Raji (cell line): ENCODE results near the gene RMRP.

ENCODE experiments used
- POLR2A ChIP-seq: IDR thresholded peaks from 2 replicates; pipeline ENCODE4 v1.6.1; 2011; ENCODE audit warnings: low read depth, low read length, control low read depth; ENCODE audit not compliant: insufficient read depth

RMRP gene

GRCh38 chr9:35690294-35690613 lies 32.4 kb upstream of the RMRP start:
- no peak for TF ChIP-seq POLR2A

- no peak for TF ChIP-seq POLR2A
These were observed 31.9 kb upstream of the RMRP start, which contains the start of gene TPM2 for GRCh38 chr9:35689542-35690293. TPM2 (minus strand) TSS chr9:35689925; CDS start chr9:35689817, 108 bp downstream.

GRCh38 chr9:35688558-35689541 lies 31.0 kb upstream of the RMRP start:
- no peak for TF ChIP-seq POLR2A

DNA sequence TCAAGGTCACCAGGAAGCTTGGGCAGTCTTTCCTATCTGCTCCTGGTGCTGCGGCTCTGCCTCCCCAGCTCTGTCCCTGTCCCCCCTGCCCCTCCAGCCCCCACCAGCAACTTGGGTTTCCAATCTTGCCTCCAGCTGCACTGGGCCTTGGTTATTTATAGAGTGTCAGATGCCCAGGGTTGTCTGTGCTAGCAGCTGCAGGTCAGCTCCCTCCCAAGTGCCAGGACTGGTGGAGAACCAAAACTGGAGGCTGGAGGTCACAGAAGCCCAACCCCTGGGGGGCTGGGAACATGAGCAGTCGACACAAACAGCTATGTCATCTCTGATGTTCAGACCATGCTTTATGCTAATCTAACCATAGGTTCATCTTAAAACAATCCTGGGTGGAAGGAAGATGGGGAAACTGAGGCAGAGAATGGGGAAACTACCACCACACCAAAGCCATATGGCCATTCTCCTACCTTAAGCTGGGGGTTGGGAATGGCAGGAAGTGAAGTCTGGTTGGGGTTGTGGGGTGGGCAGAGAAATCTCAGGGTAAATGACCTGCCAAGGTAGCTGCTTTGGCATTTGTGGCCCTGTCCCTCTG lies 30.2 kb upstream of the RMRP start:
- TF ChIP-seq POLR2A: no peak

GRCh38 chr9:35687306-35687705 lies 29.5 kb upstream of the RMRP start:
- no peak for TF ChIP-seq POLR2A

GRCh38 chr9:35686222-35687203 lies 28.7 kb upstream of the RMRP start:
- no peak for TF ChIP-seq POLR2A

DNA sequence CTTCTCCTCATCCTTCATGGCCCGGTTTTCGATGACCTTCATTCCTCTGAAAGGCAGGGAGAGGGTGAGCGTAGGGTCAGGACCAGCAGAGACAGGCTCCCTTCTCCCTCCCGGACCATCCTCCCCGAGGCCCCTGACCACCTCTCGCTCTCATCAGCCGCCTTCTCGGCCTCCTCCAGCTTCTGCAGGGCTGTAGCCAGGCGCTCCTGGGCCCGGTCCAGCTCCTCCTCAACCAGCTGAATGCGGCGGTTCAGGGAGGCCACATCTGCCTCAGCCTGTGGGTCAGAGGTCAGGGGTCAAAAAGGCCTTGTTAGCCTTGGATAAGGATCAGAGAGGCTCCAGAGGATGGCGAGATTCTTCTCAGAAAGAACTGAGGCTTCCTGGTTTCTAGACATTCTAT lies 27.7 kb upstream of the RMRP start:
- TF ChIP-seq POLR2A: no peak

DNA sequence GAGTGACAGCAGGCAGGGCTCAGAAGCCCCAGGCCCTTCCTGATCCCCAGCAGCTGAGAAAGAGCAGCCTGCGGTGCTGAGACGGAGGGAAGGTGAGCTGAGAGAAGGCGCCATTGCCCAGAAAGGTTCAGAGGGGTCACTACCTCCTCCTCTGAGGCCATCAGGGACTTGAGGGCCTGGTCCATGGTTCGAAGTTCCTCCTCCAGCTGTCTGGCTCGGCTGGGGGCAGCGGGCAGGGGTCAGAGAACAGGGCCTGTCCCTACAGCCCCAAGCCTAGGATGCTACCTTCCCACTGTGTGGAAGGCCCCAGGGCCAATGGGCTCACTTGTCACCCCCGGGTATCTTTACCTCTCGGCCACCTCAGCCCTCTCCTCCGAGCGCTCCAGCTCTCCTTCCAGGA lies 27.1 kb upstream of the RMRP start:
- TF ChIP-seq POLR2A: no peak

DNA sequence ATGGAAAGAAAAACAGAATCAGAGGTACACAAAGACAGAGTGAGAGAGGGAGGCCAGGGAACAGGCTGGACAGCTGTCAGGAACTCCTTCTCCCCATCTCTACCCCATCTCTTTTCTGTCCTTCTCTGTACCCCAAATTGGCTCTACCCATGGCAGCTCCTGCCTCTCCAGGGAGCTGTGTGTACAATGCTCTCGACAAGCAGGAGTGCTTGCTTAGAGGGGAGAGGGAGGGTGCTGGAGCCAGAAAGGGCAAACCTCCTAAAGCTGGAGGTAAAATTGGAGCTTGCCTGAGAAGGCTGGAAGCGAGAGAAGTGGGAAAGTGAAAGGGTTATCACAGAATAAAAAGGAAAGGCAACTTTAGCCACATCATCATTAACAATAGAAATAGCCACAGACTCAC lies 25.5 kb upstream of the RMRP start:
- no peak for TF ChIP-seq POLR2A

DNA sequence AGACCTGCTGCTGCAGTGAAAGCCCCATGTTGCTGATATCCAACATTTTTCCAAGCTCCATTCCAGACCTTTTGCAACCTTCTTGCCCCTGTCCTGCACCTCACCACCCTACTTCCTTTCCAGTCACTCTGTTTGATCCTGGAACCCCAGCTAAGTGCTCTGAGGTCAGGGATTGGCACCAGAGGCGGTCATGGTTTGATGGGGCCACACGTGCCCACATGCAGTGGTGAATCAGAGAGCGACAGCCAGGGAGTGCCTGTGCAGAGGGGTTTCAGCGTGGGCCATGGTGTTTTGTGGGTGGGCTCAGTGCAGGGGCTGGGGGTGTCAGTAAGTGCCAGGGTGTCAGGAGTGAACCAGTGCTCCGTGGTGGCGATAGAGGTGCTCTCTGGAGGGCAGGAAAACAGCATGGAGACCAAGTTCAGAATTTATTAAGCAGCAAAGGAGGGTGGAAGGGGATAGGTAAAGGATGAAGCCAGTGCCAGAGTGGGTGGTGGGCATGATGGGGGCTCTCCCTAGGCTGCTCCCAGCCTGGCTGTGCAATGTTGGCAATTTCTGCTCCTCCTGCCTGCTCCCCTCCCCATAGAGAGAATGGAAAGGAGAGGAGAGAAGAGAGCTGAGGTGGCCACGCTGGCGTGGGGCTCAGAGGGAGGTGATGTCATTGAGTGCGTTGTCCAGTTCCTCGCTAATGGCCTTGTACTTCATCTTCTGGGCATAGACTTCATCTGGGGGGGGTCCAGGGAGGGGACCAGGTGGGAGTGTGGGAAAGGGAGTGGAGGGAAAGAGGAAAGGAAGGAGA lies 24.9 kb upstream of the RMRP start:
- TF ChIP-seq POLR2A: no peak

GRCh38 chr9:35682051-35682450 lies 24.2 kb upstream of the RMRP start:
- no peak for TF ChIP-seq POLR2A

DNA sequence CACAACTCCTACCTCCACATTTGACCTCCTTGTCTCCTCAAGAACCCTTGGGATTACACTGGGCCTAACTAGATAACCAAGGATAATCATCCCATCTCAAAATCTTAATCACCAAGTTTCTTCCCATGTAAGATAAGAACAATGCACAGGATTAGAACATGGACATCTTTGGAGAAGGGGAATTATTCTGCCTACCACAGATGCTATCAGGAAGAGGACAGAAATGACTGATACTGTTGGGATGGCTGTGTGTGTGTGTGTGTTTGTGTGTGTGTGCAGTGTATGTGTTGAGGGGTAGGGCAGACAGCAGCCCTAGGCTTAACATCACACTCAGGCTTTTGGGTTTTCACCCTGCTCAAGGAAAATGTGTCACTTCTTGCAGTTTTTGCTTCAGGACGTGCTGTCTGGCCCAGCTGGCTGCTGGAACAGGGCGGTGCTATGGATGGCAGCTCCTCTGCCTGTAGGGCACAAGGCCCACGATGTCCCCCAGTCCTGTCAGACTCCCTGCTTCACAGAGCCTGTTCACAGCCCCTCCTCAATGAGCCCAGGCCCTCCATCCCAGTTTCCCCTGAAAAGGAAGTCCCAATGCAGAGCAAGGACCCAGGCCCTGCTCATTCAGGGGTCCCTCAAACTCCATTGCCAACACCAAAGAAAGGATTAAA lies 23.7 kb upstream of the RMRP start:
- TF ChIP-seq POLR2A: no peak

DNA sequence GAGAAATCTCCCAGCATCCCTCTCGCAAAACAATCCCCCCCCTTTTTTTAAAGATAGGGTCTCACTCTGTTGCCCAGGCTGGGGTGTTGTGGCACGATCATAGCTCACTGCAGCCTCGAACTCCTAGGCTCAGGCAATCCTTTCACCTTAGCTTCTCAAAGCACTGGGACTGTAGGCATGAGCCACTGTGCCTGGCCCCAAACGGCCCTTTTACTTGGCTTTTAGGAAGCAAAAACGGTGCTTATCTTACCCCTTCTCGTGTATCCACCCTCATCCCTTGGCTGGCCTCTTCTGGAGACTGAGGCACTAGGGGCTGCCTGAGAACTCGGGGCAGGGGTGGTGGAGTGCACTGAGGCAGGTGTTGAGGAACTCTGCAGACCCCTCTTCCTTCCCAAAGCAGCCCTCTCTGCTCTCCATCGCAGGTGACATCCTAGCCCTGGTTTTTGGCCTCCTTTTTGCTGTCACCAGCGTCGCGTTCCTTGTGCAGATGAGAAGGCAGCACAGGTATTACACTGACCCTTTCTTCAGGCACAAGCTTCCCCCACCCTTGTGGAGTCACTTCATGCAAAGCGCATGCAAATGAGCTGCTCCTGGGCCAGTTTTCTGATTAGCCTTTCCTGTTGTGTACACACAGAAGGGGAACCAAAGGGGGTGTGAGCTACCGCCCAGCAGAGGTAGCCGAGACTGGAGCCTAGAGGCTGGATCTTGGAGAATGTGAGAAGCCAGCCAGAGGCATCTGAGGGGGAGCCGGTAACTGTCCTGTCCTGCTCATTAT lies 22.7 kb upstream of the RMRP start:
- TF ChIP-seq POLR2A: peak; percentile 50

GRCh38 chr9:35679766-35680330 lies 22.0 kb upstream of the RMRP start:
- TF ChIP-seq POLR2A: no peak
